Smooth muscle cell (in vitro differentiated cells): ENCODE results near the gene PLEKHM1. TPM values are rescaled to one million over a fixed set of nuclear protein-coding genes. Genes with fewer than 3 reads are reported as not detected.
"Not testable (repeated sequence)": the region's sequence is repeated elsewhere in the genome, so short reads cannot be mapped to it uniquely, and the experiment has no call there.

ENCODE experiments used
- DNase-seq: peaks from one replicate; lab custom pipeline; 2025; ENCODE audit not compliant: unreplicated experiment; lab: John Stamatoyannopoulos, UW
- H2AFZ ChIP-seq: fragments of 200-600 bp; sonication (generic); 2 replicates; pipeline ENCODE4 v1.6.0; 2016; ENCODE audit warnings: antibody characterized with exemption, low read depth, mild to moderate bottlenecking
- H3F3A ChIP-seq: fragments of 200-600 bp; sonication (generic); 2 replicates; pipeline ENCODE4 v1.6.0; 2017; ENCODE audit warnings: antibody characterized with exemption, low read depth
- H3K27ac ChIP-seq: fragments of 200-600 bp; sonication (generic); 2 replicates; pipeline ENCODE4 v1.5.1; 2016; ENCODE audit warnings: low read depth, mild to moderate bottlenecking
- H3K27me3 ChIP-seq: fragments of 200-600 bp; sonication (generic); 2 replicates; pipeline ENCODE4 v1.6.1; 2016; ENCODE audit warnings: low read depth, mild to moderate bottlenecking
- H3K36me3 ChIP-seq: fragments of 200-600 bp; sonication (generic); 2 replicates; pipeline ENCODE4 v1.5.1; 2016; ENCODE audit warnings: low read depth
- H3K4me1 ChIP-seq: fragments of 200-600 bp; sonication (generic); 2 replicates; pipeline ENCODE4 v1.5.1; 2016; ENCODE audit warnings: low read depth
- H3K4me2 ChIP-seq: fragments of 200-600 bp; sonication (generic); 2 replicates; pipeline ENCODE4 v1.6.0; 2016; ENCODE audit warnings: mild to moderate bottlenecking
- H3K4me3 ChIP-seq: fragments of 200-600 bp; sonication (generic); 2 replicates; pipeline ENCODE4 v1.5.1; 2016; ENCODE audit warnings: mild to moderate bottlenecking
- H3K79me2 ChIP-seq: fragments of 200-600 bp; sonication (generic); 2 replicates; pipeline ENCODE4 v1.6.0; 2016; ENCODE audit warnings: low read depth, mild to moderate bottlenecking
- H3K9ac ChIP-seq: fragments of 200-600 bp; sonication (generic); 2 replicates; pipeline ENCODE4 v1.6.0; 2016; ENCODE audit warnings: low read depth
- H3K9me3 ChIP-seq: fragments of 200-600 bp; sonication (generic); replicated peaks from 2 replicates; pipeline ENCODE4 v1.5.1; 2016; ENCODE audit warnings: low read depth
- H4K20me1 ChIP-seq: fragments of 200-600 bp; sonication (generic); 2 replicates; pipeline ENCODE4 v1.6.0; 2016; ENCODE audit warnings: low read depth
- WGBS: methylation state at CpG from one replicate; pipeline ENCODE4 v1.1.7; 2016; ENCODE audit warnings: low lambda C conversion rate; 5-methylcytosine and 5-hydroxymethylcytosine counted together
- polyA plus RNA-seq: library from polyadenylated mRNA; unstranded; fragments of >200 nt; fragmentation: Nextera tagmentation; extraction: Ambion mirVana; gene quantifications from 2 replicates; pipeline ENCODE4 v1.2.1, GENCODE V29; 2016
- total RNA-seq: library from RNA; depleted of rRNA; stranded (reverse); fragments of >200 nt; gene quantifications from 2 replicates; pipeline ENCODE4 v1.2.3, GENCODE V29; 2014

The PLEKHM1 gene
- total RNA-seq (14.8 and 15.1 TPM in 2 replicates), polyA plus RNA-seq (8.7 and 9.8 TPM in 2 replicates)

GRCh38 chr17:45490615-45491433 is at the start of gene PLEKHM1:
PLEKHM1 (minus strand) TSS chr17:45490721; CDS start chr17:45482484, 8,237 bp downstream.
- H3K9ac ChIP-seq: peak within 1 kb of the TSS; percentile 83
- H3K36me3 ChIP-seq, H3F3A ChIP-seq, H3K4me1 ChIP-seq, H4K20me1 ChIP-seq, H3K79me2 ChIP-seq, H3K9me3 ChIP-seq, H3K27ac ChIP-seq, H3K27me3 ChIP-seq: not testable (repeated sequence)
- H3K4me2 ChIP-seq: peak within 1 kb of the TSS; percentile 94
- peak; percentile 24 for DNase-seq
- H3K4me3 ChIP-seq: peak within 1 kb of the TSS; percentile 76
- under 1% methylated on average over 50 of the region's 59 CpGs for WGBS
- peak within 1 kb of the TSS; percentile 90 for H2AFZ ChIP-seq

- H3K36me3 ChIP-seq, H3K4me3 ChIP-seq, H3K9ac ChIP-seq, H2AFZ ChIP-seq, DNase-seq, H3K27me3 ChIP-seq, H3K79me2 ChIP-seq, H3K4me1 ChIP-seq, H3K9me3 ChIP-seq, H3K27ac ChIP-seq, H4K20me1 ChIP-seq, H3F3A ChIP-seq, H3K4me2 ChIP-seq: not testable (repeated sequence)
- WGBS: 99% methylated on average over 6 of the region's 7 CpGs
These were observed 47.6 kb upstream of the PLEKHM1 start for GRCh38 chr17:45538168-45538567.

GRCh38 chr17:45506072-45506471 is 15.6 kb upstream of the PLEKHM1 start:
- not testable (repeated sequence) for H3K4me2 ChIP-seq, H3K9ac ChIP-seq, H3K4me1 ChIP-seq, H3K4me3 ChIP-seq, H2AFZ ChIP-seq, H3K27ac ChIP-seq, H3K79me2 ChIP-seq, H4K20me1 ChIP-seq, H3K9me3 ChIP-seq, H3K27me3 ChIP-seq, H3K36me3 ChIP-seq, DNase-seq, H3F3A ChIP-seq
- WGBS: 80% methylated on average over 3 of the region's 3 CpGs

GRCh38 chr17:45505183-45505582 is 14.7 kb upstream of the PLEKHM1 start:
- not testable (repeated sequence) for H3K4me3 ChIP-seq, H3K4me1 ChIP-seq, H3K27ac ChIP-seq, H2AFZ ChIP-seq, H3K36me3 ChIP-seq, DNase-seq, H3K27me3 ChIP-seq, H3F3A ChIP-seq, H3K9me3 ChIP-seq, H3K4me2 ChIP-seq, H3K79me2 ChIP-seq, H3K9ac ChIP-seq, H4K20me1 ChIP-seq
- WGBS: 87% methylated on average over 3 of the region's 3 CpGs

GRCh38 chr17:45501092-45501707 is 10.7 kb upstream of the PLEKHM1 start:
- H3K36me3 ChIP-seq, H3K27me3 ChIP-seq, H3K79me2 ChIP-seq, H3K9ac ChIP-seq, H3F3A ChIP-seq, H3K4me3 ChIP-seq, H3K9me3 ChIP-seq, H3K4me2 ChIP-seq, H2AFZ ChIP-seq, DNase-seq, H3K27ac ChIP-seq, H3K4me1 ChIP-seq, H4K20me1 ChIP-seq: not testable (repeated sequence)
- WGBS: 47% methylated on average over 13 of the region's 33 CpGs

GRCh38 chr17:45500478-45500877 is 10.0 kb upstream of the PLEKHM1 start:
- WGBS: 86% methylated on average over 2 of the region's 2 CpGs
- H3K4me3 ChIP-seq, DNase-seq, H3K9ac ChIP-seq, H3K4me2 ChIP-seq, H2AFZ ChIP-seq, H3F3A ChIP-seq, H3K79me2 ChIP-seq, H3K27ac ChIP-seq, H4K20me1 ChIP-seq, H3K4me1 ChIP-seq, H3K27me3 ChIP-seq, H3K36me3 ChIP-seq, H3K9me3 ChIP-seq: not testable (repeated sequence)

- not testable (repeated sequence) for H3F3A ChIP-seq, H3K27me3 ChIP-seq, H3K27ac ChIP-seq, H3K4me1 ChIP-seq, H3K36me3 ChIP-seq, H3K4me2 ChIP-seq, DNase-seq, H3K4me3 ChIP-seq, H2AFZ ChIP-seq, H3K79me2 ChIP-seq, H3K9me3 ChIP-seq, H3K9ac ChIP-seq, H4K20me1 ChIP-seq
- 92% methylated on average over 3 of the region's 3 CpGs for WGBS
These were observed 8.7 kb upstream of the PLEKHM1 start for GRCh38 chr17:45499208-45499607.

- not testable (repeated sequence) for H3K9me3 ChIP-seq, H3K27ac ChIP-seq, H3F3A ChIP-seq, H3K79me2 ChIP-seq, H3K4me1 ChIP-seq, H3K4me2 ChIP-seq, H4K20me1 ChIP-seq, DNase-seq, H3K9ac ChIP-seq, H3K36me3 ChIP-seq, H2AFZ ChIP-seq, H3K4me3 ChIP-seq, H3K27me3 ChIP-seq
- WGBS: 93% methylated on average over 2 of the region's 6 CpGs
These were observed 7.9 kb upstream of the PLEKHM1 start for GRCh38 chr17:45498377-45498776.
